Liver (tissue), 9 donors: Measurements from ENCODE around the gene PNMA8A. TPM values are rescaled to one million over a fixed set of nuclear protein-coding genes. Genes with fewer than 3 reads are reported as not detected.

Experiments used
- DNase-seq: peaks from one replicate; pipeline ENCODE4 v3.0.0-alpha.2; 2017; ENCODE audit warnings: low spot score
- H3K27ac ChIP-seq, 2 donors: one replicate each; pipeline ENCODE4 v1.7.0; 2013; ENCODE audit warnings: inconsistent platforms in 2 of 2, low read length in 2 of 2, control low read depth in 1 of 2, low read depth in 1 of 2, mild to moderate bottlenecking in 1 of 2
- H3K27me3 ChIP-seq, 4 donors: one replicate each; pipeline versions ENCODE4 v1.6.1 to v1.7.0; 2013; ENCODE audit warnings: low read length in 3 of 4, inconsistent platforms in 1 of 4, mild to moderate bottlenecking in 1 of 4, moderate library complexity in 1 of 4; ENCODE audit not compliant: control insufficient read depth in 4 of 4, insufficient read depth in 4 of 4
- H3K36me3 ChIP-seq, 4 donors: one replicate each; pipeline versions ENCODE4 v1.6.1 to v1.7.0; 2013; ENCODE audit warnings: low read length in 3 of 4, mild to moderate bottlenecking in 3 of 4, low read depth in 1 of 4, moderate library complexity in 1 of 4; ENCODE audit not compliant: control insufficient read depth in 4 of 4, insufficient read depth in 3 of 4
- H3K4me1 ChIP-seq, 4 donors: one replicate each; pipeline versions ENCODE4 v1.6.1 to v1.7.0; 2013; ENCODE audit warnings: low read length in 3 of 4, mild to moderate bottlenecking in 3 of 4, moderate library complexity in 1 of 4; ENCODE audit not compliant: control insufficient read depth in 4 of 4, insufficient read depth in 4 of 4
- H3K4me3 ChIP-seq, 3 donors: one replicate each; pipeline versions ENCODE4 v1.6.1 to v1.7.0; 2013; ENCODE audit warnings: low read length in 3 of 3, control low read depth in 1 of 3, low read depth in 1 of 3, mild to moderate bottlenecking in 1 of 3
- H3K9ac ChIP-seq, 2 donors: one replicate each; pipeline ENCODE4 v1.7.0; 2013; ENCODE audit warnings: low read length in 2 of 2, mild to moderate bottlenecking in 2 of 2, moderate library complexity in 2 of 2, control low read depth in 1 of 2, low read depth in 1 of 2
- H3K9me3 ChIP-seq, 4 donors: one replicate each; pipeline versions ENCODE4 v1.6.1 to v1.7.0; 2013; ENCODE audit warnings: low read length in 3 of 4; ENCODE audit not compliant: control insufficient read depth in 4 of 4
- FOXA1 ChIP-seq: IDR thresholded peaks from 2 replicates; pipeline ENCODE4 v1.6.1; 2016; ENCODE audit warnings: antibody characterized with exemption
- FOXA2 ChIP-seq: IDR thresholded peaks from 2 replicates; pipeline ENCODE4 v1.6.1; 2016; ENCODE audit warnings: antibody characterized with exemption
- GABPA ChIP-seq, 2 donors: IDR thresholded peaks in 1 of 2; conservative IDR thresholded peaks in 1 of 2; 2 replicates each; pipeline ENCODE4 v1.6.1; 2016; ENCODE audit warnings: antibody characterized with exemption in 2 of 2, mild to moderate bottlenecking in 1 of 2, moderate library complexity in 1 of 2
- HNF4A ChIP-seq, 2 donors: conservative IDR thresholded peaks; 2 replicates each; pipeline ENCODE4 v1.6.1; 2016; ENCODE audit warnings: antibody characterized with exemption in 2 of 2, mild to moderate bottlenecking in 2 of 2
- HNF4G ChIP-seq: IDR thresholded peaks from 2 replicates; pipeline ENCODE4 v1.6.1; 2016; ENCODE audit warnings: antibody characterized with exemption
- JUND ChIP-seq, 2 donors: IDR thresholded peaks; 2 replicates each; pipeline ENCODE4 v1.6.1; 2016; ENCODE audit warnings: antibody characterized with exemption in 2 of 2
- NR2F2 ChIP-seq: IDR thresholded peaks from 2 replicates; pipeline ENCODE4 v1.6.1; 2016; ENCODE audit warnings: antibody characterized with exemption
- RAD21 ChIP-seq, 2 donors: IDR thresholded peaks; 2 replicates each; pipeline ENCODE4 v1.6.1; 2016; ENCODE audit warnings: antibody characterized with exemption in 2 of 2, mild to moderate bottlenecking in 2 of 2
- REST ChIP-seq: IDR thresholded peaks from 2 replicates; pipeline ENCODE4 v1.6.1; 2016; ENCODE audit warnings: antibody characterized with exemption, mild to moderate bottlenecking
- RXRA ChIP-seq, 2 donors: IDR thresholded peaks; 2 replicates each; pipeline ENCODE4 v1.6.1; 2017 to 2018; ENCODE audit warnings: antibody characterized with exemption in 2 of 2, mild to moderate bottlenecking in 1 of 2
- TAF1 ChIP-seq: conservative IDR thresholded peaks from 2 replicates; pipeline ENCODE4 v1.6.1; 2016; ENCODE audit warnings: antibody characterized with exemption, mild to moderate bottlenecking
- YY1 ChIP-seq: IDR thresholded peaks from 2 replicates; pipeline ENCODE4 v1.6.1; 2016; ENCODE audit warnings: antibody characterized with exemption, mild to moderate bottlenecking
- ZBTB33 ChIP-seq: IDR thresholded peaks from 2 replicates; pipeline ENCODE4 v1.6.1; 2016; ENCODE audit warnings: antibody characterized with exemption
- WGBS: extraction: QIAGEN DNeasy Blood & Tissue Kit; methylation state at CpG from one replicate; pipeline ENCODE4 v1.1.7; 2013; 5-methylcytosine and 5-hydroxymethylcytosine counted together
- polyA plus RNA-seq, 2 donors: library from polyadenylated mRNA; stranded (reverse) in 1 of 2; unstranded in 1 of 2; fragments of 200-250 nt in 1 of 2; fragments of >200 nt in 1 of 2; fragmentation: Nextera tagmentation in 1 of 2; extraction: Ambion mirVana in 1 of 2; gene quantifications; one replicate each; pipeline versions ENCODE4 v1.2.1 to v1.2.3, GENCODE V29; 2013 to 2015
- total RNA-seq, 2 donors: library from RNA; depleted of rRNA; stranded (reverse); fragments of >200 nt; gene quantifications; one replicate each; pipeline ENCODE4 v1.2.3, GENCODE V29; 2014
- TF ChIP-seq, protein P1 (sequence below): IDR thresholded peaks from 2 replicates; pipeline ENCODE4 v1.6.1; 2016; ENCODE audit warnings: antibody characterized with exemption
- TF ChIP-seq, protein P2 (sequence below): fragments of 150-350 bp; IDR thresholded peaks from 2 replicates; pipeline ENCODE4 v1.5.1; 2017; ENCODE audit warnings: improper control_type of control experiment, low read depth, low read length; ENCODE audit not compliant: missing input control
- donor health status: healthy.
- donor health status: healthy.
- donor health status: healthy.
- donor health status: healthy.
- donor health status: healthy.

Gene PNMA8A
- total and polyA plus RNA-seq, 4 donors, result 0.17 to 0.93 (median 0.22) TPM; not detected in 1

DNA sequence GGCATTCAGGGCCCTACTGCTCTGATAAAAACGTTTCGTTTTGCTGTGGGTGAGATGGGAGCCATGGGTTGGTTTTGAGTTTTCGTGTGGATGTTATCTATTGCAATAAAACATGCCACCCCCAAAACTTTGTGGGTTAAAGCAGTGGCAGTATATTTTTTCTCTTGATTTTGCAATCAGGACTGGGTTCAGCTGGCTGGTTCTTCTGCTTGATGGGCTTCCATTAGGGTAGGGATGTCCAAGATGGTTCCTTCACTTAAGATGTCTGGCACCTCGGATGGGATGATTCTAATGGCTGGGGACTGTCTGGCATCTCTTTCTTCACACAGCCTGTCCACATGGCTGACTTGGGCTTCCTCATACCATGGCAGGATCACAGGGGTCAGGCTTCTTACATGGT lies 39.9 kb upstream of the PNMA8A start:
- H3K4me1 ChIP-seq, result peaks cover 0 to 5% (median 0%) of the 10 kb centered on the region in 4 donors
- H3K9ac ChIP-seq, result no peak overlapping the region
- no peak overlapping the region for H3K27ac ChIP-seq
- H3K27me3 ChIP-seq, result peaks cover 0 to 2% (median 0%) of the 10 kb centered on the region in 4 donors
- H3K4me3 ChIP-seq, result no peak overlapping the region
- H3K36me3 ChIP-seq, result no peaks in the 10 kb centered on the region
- no peak for TF ChIP-seq FOXA1
- TF ChIP-seq RAD21 (IDR thresholded peaks at IDR 0.05), result no peak
- no peak for TF ChIP-seq ZBTB33
- TF ChIP-seq JUND (IDR thresholded peaks at IDR 0.05), result no peak
- no peak for TF ChIP-seq RXRA (IDR thresholded peaks at IDR 0.05)
- no peak for TF ChIP-seq TAF1
- no peak for TF ChIP-seq GABPA (IDR thresholded peaks at IDR 0.05 in 1 of 2, conservative IDR thresholded peaks at IDR 0.05 in 1 of 2)
- TF ChIP-seq, protein P1, sequence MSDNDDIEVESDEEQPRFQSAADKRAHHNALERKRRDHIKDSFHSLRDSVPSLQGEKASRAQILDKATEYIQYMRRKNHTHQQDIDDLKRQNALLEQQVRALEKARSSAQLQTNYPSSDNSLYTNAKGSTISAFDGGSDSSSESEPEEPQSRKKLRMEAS, result no peak
- no peak for TF ChIP-seq NR2F2
- no peak for TF ChIP-seq HNF4G
- peaks cover 0 to 4% (median 0%) of the 10 kb centered on the region in 4 donors for H3K9me3 ChIP-seq
- no peak for DNase-seq
- WGBS, result 78% methylated on average over 4 of the region's 4 CpGs

DNA sequence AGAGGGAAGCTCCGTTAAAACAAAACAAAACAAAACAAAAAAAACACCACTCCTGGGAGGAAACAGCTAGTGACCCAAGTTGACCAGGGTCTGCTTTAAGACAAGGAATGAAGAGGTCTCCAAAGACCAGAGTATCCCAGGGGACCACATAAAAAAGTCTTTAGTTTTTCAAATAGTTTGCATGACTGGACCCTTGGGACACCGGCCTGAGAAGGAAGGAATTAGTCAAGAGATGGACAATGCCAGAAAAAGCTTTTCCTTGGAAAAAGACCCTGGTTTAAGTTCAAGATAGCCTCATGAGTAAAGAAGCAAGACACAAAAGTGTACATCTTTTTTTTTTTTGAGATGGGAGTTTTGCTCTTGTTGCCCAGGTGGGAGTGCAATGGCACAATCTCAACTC lies 36.8 kb upstream of the PNMA8A start:
- Histone ChIP-seq H3K27ac (no peak overlapping the region), H3K27me3 (no peaks in the 10 kb centered on the region), H3K36me3 (peaks cover 0 to 2% (median 0%) of the 10 kb centered on the region in 4 donors), H3K9me3 (peaks cover 0 to 11% (median 2%) of the 10 kb centered on the region in 4 donors), H3K9ac (no peak overlapping the region), H3K4me3 (no peak overlapping the region), H3K4me1 (no peaks in the 10 kb centered on the region)
- no peak for TF ChIP-seq REST
- no peak for TF ChIP-seq NR2F2
- TF ChIP-seq GABPA (IDR thresholded peaks at IDR 0.05 in 1 of 2, conservative IDR thresholded peaks at IDR 0.05 in 1 of 2), result no peak
- no peak for TF ChIP-seq YY1
- no peak for TF ChIP-seq RXRA (IDR thresholded peaks at IDR 0.05)
- TF ChIP-seq JUND (IDR thresholded peaks at IDR 0.05), result no peak
- TF ChIP-seq, protein P2, sequence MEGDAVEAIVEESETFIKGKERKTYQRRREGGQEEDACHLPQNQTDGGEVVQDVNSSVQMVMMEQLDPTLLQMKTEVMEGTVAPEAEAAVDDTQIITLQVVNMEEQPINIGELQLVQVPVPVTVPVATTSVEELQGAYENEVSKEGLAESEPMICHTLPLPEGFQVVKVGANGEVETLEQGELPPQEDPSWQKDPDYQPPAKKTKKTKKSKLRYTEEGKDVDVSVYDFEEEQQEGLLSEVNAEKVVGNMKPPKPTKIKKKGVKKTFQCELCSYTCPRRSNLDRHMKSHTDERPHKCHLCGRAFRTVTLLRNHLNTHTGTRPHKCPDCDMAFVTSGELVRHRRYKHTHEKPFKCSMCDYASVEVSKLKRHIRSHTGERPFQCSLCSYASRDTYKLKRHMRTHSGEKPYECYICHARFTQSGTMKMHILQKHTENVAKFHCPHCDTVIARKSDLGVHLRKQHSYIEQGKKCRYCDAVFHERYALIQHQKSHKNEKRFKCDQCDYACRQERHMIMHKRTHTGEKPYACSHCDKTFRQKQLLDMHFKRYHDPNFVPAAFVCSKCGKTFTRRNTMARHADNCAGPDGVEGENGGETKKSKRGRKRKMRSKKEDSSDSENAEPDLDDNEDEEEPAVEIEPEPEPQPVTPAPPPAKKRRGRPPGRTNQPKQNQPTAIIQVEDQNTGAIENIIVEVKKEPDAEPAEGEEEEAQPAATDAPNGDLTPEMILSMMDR, result no peak
- TF ChIP-seq RAD21 (IDR thresholded peaks at IDR 0.05), result no peak
- no peak for TF ChIP-seq FOXA2
- no peak for TF ChIP-seq HNF4G
- no peak for TF ChIP-seq HNF4A (conservative IDR thresholded peaks at IDR 0.05)
- TF ChIP-seq FOXA1, result no peak
- DNase-seq, result no peak
- WGBS, result 75% methylated on average over 2 of the region's 2 CpGs
